T-cell (primary cell): ENCODE measurements around the gene TPM1. TPM values are rescaled to one million over a fixed set of nuclear protein-coding genes. Genes with fewer than 3 reads are reported as not detected.

ENCODE experiments used
- ATAC-seq, 4 experiments: fragments of 200-7000 bp in 3 of 4; fragments of 150-1000 bp in 1 of 4; cut with Tn5 transposase; replicated peaks in 1 of 4; 1 replicate in 3 of 4; 2 replicates in 1 of 4; pipeline ENCODE4 v1.10.0; 2021; ENCODE audit warnings: moderate library complexity in 3 of 4, mild to moderate bottlenecking in 2 of 4, moderate number of reproducible peaks in 1 of 4
- CTCF ChIA-PET, 2 donors: fragments of 300-600 bp; sonication (Branson Sonifier 250); formaldehyde crosslinking; loops; one replicate each; lab custom pipeline; 2022; ENCODE audit warnings: antibody characterized with exemption in 2 of 2; lab: Charles Lee
- POLR2A ChIA-PET, 2 donors: fragments of 300-600 bp; sonication (Branson Sonifier 250); formaldehyde crosslinking; loops; one replicate each; lab custom pipeline; 2022; ENCODE audit warnings: antibody characterized with exemption in 2 of 2; lab: Charles Lee
- DNase-seq, 35 experiments: peaks; one replicate each; pipeline versions ENCODE4 v3.0.0 to v3.0.0-alpha.2; 2013 to 2023
- H3K27ac ChIP-seq: one replicate; pipeline ENCODE4 v1.5.1; 2013; ENCODE audit warnings: low read length
- H3K27me3 ChIP-seq, 2 experiments: replicated peaks in 1 of 2; 1 replicate in 1 of 2; 2 replicates in 1 of 2; pipeline versions ENCODE4 v1.6.1 to v1.7.0; 2013; ENCODE audit warnings: low read length in 1 of 2, mixed read lengths in 1 of 2; ENCODE audit not compliant: control insufficient read depth in 2 of 2, insufficient read depth in 2 of 2; ENCODE audit errors: extremely low read depth in 1 of 2
- H3K36me3 ChIP-seq, 2 donors: 1 replicate in 1 of 2; 2 replicates in 1 of 2; pipeline versions ENCODE4 v1.6.1 to v1.7.0; 2013; ENCODE audit warnings: low read length in 1 of 2; ENCODE audit not compliant: control insufficient read depth in 2 of 2, insufficient read depth in 1 of 2; ENCODE audit errors: extremely low read depth in 1 of 2
- H3K4me1 ChIP-seq, 2 experiments: 1 replicate in 1 of 2; 2 replicates in 1 of 2; pipeline versions ENCODE4 v1.6.1 to v1.7.0; 2013; ENCODE audit warnings: low read length in 2 of 2, mixed read lengths in 1 of 2; ENCODE audit not compliant: insufficient read depth in 2 of 2, control insufficient read depth in 1 of 2; ENCODE audit errors: extremely low read depth in 1 of 2
- H3K4me3 ChIP-seq, 2 donors: 1 replicate in 1 of 2; 2 replicates in 1 of 2; pipeline versions ENCODE4 v1.5.1 to v1.7.0; 2013; ENCODE audit warnings: mild to moderate bottlenecking in 2 of 2, low read length in 1 of 2, moderate library complexity in 1 of 2; ENCODE audit not compliant: control insufficient read depth in 1 of 2; ENCODE audit errors: extremely low read depth in 1 of 2
- H3K9me3 ChIP-seq: 2 replicates; pipeline ENCODE4 v1.7.0; 2013
- H3K27ac Mint-ChIP-seq, 2 donors: one replicate each; pipeline ENCODE4 v1.8.0; 2020 to 2021; ENCODE audit warnings: mild to moderate bottlenecking in 2 of 2, mixed read lengths in 2 of 2
- H3K27me3 Mint-ChIP-seq, 2 donors: one replicate each; pipeline ENCODE4 v1.8.0; 2021 to 2022; ENCODE audit warnings: mixed read lengths in 2 of 2
- H3K36me3 Mint-ChIP-seq: one replicate; pipeline ENCODE4 v1.8.0; 2021; ENCODE audit warnings: mixed read lengths
- H3K4me1 Mint-ChIP-seq, 3 donors: one replicate each; pipeline ENCODE4 v1.8.0; 2020 to 2022; ENCODE audit warnings: mixed read lengths in 3 of 3, mild to moderate bottlenecking in 1 of 3
- H3K4me3 Mint-ChIP-seq, 3 donors: one replicate each; pipeline ENCODE4 v1.8.0; 2020 to 2022; ENCODE audit warnings: mild to moderate bottlenecking in 3 of 3, mixed read lengths in 3 of 3, moderate library complexity in 3 of 3
- H3K9me3 Mint-ChIP-seq, 3 donors: one replicate each; pipeline ENCODE4 v1.8.0; 2020 to 2022; ENCODE audit warnings: mixed read lengths in 3 of 3
- WGBS: methylation state at CpG from one replicate; pipeline ENCODE4 v1.1.5; 2013; ENCODE audit warnings: missing lambda C conversion rate; ENCODE audit not compliant: insufficient coverage; 5-methylcytosine and 5-hydroxymethylcytosine counted together
- total RNA-seq, 35 experiments: library from RNA in 6 of 35; stranded (reverse) in 6 of 35; fragments of 120-200 nt in 1 of 35; gene quantifications; one replicate each; pipeline versions ENCODE4 v1.2.1 to v1.2.4 and lab custom pipeline; 2013 to 2026

Gene TPM1
- total RNA-seq, 5 donors from 2014 or later (not counting 1 experiment from before 2014, with no cell fraction given), result 12.1 to 27.0 (median 23.3) TPM

DNA sequence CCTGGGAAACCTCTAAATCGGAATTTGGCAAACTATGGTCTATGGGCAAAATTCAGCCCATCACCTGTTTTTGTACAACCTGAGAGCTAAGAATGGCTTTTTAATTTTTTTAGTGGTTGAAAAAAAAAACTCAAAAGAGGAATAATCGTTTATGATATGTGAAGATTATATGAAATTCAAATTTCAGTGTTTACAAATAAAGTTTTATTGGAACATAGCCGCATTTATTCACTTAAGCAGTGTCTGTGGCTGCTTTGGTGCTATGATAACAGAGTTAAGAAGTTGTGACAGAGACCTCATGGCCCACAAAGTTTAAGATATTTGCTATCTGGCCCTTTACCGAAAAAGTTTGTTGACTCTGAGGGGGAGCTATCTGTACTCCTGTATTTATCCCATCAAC lies 42.7 kb downstream of the TPM1 start:
- H3K9me3 ChIP-seq, result no peaks in the 10 kb centered on the region
- H3K27me3 ChIP-seq, result peaks cover 0 to 13% of the 10 kb centered on the region in 2 experiments
- Mint-ChIP-seq H3K27ac (no peak overlapping the region), H3K4me1 (no peaks in the 10 kb centered on the region), H3K36me3 (no peaks in the 10 kb centered on the region), H3K9me3 (no peaks in the 10 kb centered on the region), H3K27me3 (peaks cover 3 to 14% of the 10 kb centered on the region in 2 donors), H3K4me3 (no peak overlapping the region)
- POLR2A ChIA-PET, result no interaction called here
- no peak for ATAC-seq
- H3K27ac ChIP-seq, result no peak overlapping the region
- CTCF ChIA-PET, result no interaction called here
- 83% methylated on average over 1 of the region's 4 CpGs for WGBS
- DNase-seq, result no peak
- no peaks in the 10 kb centered on the region for H3K36me3 ChIP-seq
- H3K4me3 ChIP-seq, result no peak overlapping the region
- no peaks in the 10 kb centered on the region for H3K4me1 ChIP-seq

DNA sequence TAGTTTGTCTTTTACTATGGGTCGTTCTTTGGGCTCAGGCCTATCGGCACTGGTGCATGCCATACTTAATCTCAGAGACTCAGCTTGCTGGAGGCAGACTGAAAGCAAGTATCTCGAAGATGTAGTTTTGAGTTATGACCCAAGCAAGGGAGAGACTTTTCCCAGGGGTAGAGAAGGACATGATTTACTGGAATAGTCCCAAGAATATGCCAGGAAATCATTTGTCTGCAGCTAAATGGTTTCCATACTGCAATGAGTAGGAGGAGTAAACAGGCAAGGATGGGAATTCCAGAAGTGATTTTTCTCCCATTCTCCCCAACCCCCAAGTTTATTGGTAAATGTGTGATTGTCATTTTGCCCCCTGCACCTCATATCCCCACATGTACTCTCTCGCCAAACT lies 43.7 kb downstream of the TPM1 start:
- Mint-ChIP-seq H3K4me1 (no peaks in the 10 kb centered on the region), H3K9me3 (no peaks in the 10 kb centered on the region), H3K27me3 (peaks cover 3 to 7% of the 10 kb centered on the region in 2 donors), H3K36me3 (no peaks in the 10 kb centered on the region), H3K27ac (no peak overlapping the region), H3K4me3 (no peak overlapping the region)
- WGBS, result 93% methylated on average over 3 of the region's 4 CpGs
- DNase-seq (no peak), ATAC-seq (no peak)
- H3K27me3 ChIP-seq, result peaks cover 0 to 16% of the 10 kb centered on the region in 2 experiments
- POLR2A ChIA-PET, result no interaction called here
- no peak overlapping the region for H3K4me3 ChIP-seq
- no peaks in the 10 kb centered on the region for H3K9me3 ChIP-seq
- no peaks in the 10 kb centered on the region for H3K36me3 ChIP-seq
- H3K4me1 ChIP-seq, result no peaks in the 10 kb centered on the region
- CTCF ChIA-PET, result interaction anchor here in 1 of 2 donors (0.6 kb wide), 1 partner anchor 21 kb away, joined by 3 read pairs; no protein-coding TSS in a partner anchor
- no peak overlapping the region for H3K27ac ChIP-seq

DNA sequence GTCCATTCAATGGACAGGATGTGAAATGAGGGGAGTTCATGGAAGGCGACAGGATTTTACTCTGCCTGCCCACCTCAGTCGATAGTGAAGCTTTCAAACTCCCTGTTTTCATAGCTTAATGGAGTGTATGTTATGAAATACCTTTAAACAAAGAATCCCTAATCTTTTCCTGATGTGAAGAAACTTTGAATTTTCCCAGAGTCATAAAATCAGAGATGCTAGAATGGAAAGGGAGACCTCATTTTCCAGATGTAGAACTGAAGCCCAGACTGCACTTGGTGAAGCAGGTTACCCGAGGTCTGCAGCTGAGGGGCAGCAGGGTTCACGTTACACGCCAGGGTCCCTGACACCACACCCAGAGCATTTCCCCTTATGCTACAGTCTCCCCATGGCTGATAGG lies 44.4 kb downstream of the TPM1 start:
- H3K27ac ChIP-seq, result no peak overlapping the region
- ChIA-PET POLR2A (no interaction called here), CTCF (no interaction called here)
- Mint-ChIP-seq H3K27ac (no peak overlapping the region), H3K36me3 (no peaks in the 10 kb centered on the region), H3K4me1 (no peaks in the 10 kb centered on the region), H3K27me3 (peaks cover 0 to 7% of the 10 kb centered on the region in 2 donors), H3K4me3 (no peak overlapping the region), H3K9me3 (no peaks in the 10 kb centered on the region)
- H3K4me3 ChIP-seq, result no peak overlapping the region
- DNase-seq (no peak), ATAC-seq (no peak)
- no CpG with 5 or more reads among the region's 5 CpGs for WGBS
- H3K27me3 ChIP-seq, result peaks cover 0 to 16% of the 10 kb centered on the region in 2 experiments
- H3K9me3 ChIP-seq, result no peaks in the 10 kb centered on the region
- no peaks in the 10 kb centered on the region for H3K36me3 ChIP-seq
- H3K4me1 ChIP-seq, result no peaks in the 10 kb centered on the region

DNA sequence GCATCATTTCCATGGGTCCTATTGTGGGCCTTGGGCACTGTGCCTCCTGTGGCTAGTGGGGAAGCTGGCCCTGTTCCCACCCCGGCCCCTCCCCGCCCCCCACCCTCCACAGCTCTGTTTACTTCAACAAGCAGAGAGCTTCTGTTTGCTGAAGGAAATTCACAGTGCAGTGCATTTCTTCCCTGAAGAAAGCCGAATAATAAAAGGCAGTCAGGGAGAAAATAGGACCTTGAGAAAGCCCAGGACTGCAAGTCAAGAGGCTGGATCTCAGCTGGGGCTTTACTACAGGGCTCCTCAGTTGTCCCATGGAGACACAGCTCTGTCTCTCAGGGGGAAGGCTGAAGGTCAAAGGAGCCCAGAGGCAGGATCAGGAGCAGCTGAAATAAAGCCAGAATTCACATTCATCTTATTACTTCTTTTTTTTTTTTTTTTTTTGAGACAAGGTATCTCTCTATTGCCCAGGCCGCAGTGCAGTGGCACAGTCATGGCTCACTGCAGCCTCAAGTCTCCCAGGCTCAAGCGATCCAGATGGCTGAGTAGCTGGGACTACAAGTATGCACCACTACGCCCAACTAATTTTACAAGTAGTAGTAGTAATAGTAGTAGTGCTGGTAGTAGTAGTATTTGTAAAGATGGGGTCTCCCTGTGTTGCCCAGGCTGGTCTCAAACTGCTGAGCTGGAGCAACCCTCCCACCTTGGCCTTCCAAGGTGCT lies 46.1 kb downstream of the TPM1 start:
- Mint-ChIP-seq H3K4me3 (no peak overlapping the region), H3K9me3 (no peaks in the 10 kb centered on the region), H3K36me3 (no peaks in the 10 kb centered on the region), H3K27me3 (peaks cover 0 to 4% of the 10 kb centered on the region in 2 donors), H3K27ac (no peak overlapping the region), H3K4me1 (peaks cover 0 to 5% (median 3%) of the 10 kb centered on the region in 3 donors)
- WGBS, result no CpG with 5 or more reads among the region's 6 CpGs
- ChIA-PET POLR2A (interaction anchor here in 1 of 2 donors (0.6 to 0.7 kb wide), 2 partner anchors 25 to 297 kb away, joined by 4 to 6 read pairs; no protein-coding TSS in a partner anchor), CTCF (interaction anchor here (0.6 to 0.7 kb wide), 2 partner anchors 12 to 220 kb away, joined by 4 to 8 read pairs; no protein-coding TSS in a partner anchor)
- ATAC-seq (no peak), DNase-seq (no peak)
- Histone ChIP-seq H3K27ac (no peak overlapping the region), H3K27me3 (peaks cover 0 to 12% of the 10 kb centered on the region in 2 experiments), H3K9me3 (no peaks in the 10 kb centered on the region), H3K4me3 (no peak overlapping the region), H3K36me3 (no peaks in the 10 kb centered on the region), H3K4me1 (no peaks in the 10 kb centered on the region)

DNA sequence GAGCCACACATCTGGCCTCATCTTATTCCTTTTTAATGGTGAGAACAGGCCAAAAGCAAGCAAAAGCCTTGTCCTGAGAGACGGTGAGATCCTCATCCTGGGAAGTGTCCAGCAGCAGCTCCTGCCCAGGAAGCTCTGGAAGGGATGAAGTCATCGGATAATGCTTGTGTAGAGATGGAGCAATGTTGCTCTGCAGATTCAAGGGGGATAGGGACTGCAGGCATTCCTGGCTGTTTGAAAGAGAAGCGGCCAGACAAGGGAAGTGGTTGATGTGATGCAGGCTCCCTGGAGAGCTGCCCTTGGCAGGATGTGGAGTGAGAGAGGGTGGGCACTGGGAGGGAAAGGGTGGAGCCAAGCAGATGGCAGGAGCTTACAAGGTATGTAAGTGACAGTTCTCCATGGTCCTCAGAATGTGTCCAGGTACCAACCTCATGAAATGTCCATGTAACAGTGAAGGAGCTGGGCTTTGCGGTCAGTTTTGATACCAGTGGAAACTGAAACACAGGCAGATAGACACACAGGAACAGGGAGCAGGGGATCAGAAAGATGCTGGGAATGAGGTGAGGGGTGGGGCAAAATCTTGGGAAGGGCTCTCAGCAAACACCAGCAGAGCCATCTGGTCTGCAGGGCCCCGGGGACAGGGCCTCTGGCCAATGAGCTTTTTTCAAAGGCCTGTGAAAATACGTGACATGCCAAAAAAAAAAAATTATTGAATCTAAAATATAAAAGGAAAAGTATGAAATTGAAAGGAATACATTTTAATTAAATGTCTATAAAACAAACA lies 46.9 kb downstream of the TPM1 start:
- Histone ChIP-seq H3K27me3 (peaks cover 0 to 10% of the 10 kb centered on the region in 2 experiments), H3K36me3 (no peaks in the 10 kb centered on the region), H3K27ac (no peak overlapping the region), H3K4me1 (no peaks in the 10 kb centered on the region), H3K4me3 (no peak overlapping the region), H3K9me3 (no peaks in the 10 kb centered on the region)
- POLR2A ChIA-PET, result interaction anchor here in 1 of 2 donors (0.6 to 0.7 kb wide), 2 partner anchors 20 to 298 kb away, joined by 3 to 6 read pairs; no protein-coding TSS in a partner anchor
- peaks cover 0 to 5% (median 3%) of the 10 kb centered on the region in 3 donors for H3K4me1 Mint-ChIP-seq
- H3K27ac Mint-ChIP-seq, result no peak overlapping the region
- H3K9me3 Mint-ChIP-seq, result no peaks in the 10 kb centered on the region
- peaks cover 0 to 4% of the 10 kb centered on the region in 2 donors for H3K27me3 Mint-ChIP-seq
- 78% methylated on average over 4 of the region's 6 CpGs for WGBS
- ATAC-seq (no peak), DNase-seq (no peak)
- CTCF ChIA-PET, result interaction anchor here in 1 of 2 donors (1.5 kb wide), 1 partner anchor 42 kb away, joined by 6 read pairs; no protein-coding TSS in a partner anchor
- no peak overlapping the region for H3K4me3 Mint-ChIP-seq
- no peaks in the 10 kb centered on the region for H3K36me3 Mint-ChIP-seq

DNA sequence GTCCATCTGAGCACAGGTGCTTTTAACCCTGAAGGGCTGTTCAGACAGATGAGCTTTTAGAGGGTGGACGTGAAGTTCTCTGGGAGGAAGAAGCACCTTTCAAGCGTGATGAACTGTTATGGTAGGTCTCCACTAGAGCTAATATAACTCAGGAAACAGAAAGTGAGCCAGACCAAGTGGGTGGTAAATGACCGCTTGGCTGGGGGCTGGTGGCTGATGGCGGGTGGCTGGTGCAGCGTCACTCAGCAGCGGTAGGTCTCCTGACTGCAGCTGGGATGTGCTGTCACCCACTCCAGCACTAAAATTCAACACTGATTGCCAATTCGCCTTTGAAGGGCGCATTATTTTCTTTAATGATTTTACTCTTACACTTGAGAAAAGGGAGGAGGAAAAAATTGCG lies 47.9 kb downstream of the TPM1 start:
- H3K27me3 Mint-ChIP-seq, result peaks cover 0 to 4% of the 10 kb centered on the region in 2 donors
- no peak for ATAC-seq

More for the DNA sequence above, 47.9 kb downstream of the TPM1 start:
- H3K27me3 ChIP-seq, result peaks cover 0 to 10% of the 10 kb centered on the region in 2 experiments
- H3K27ac Mint-ChIP-seq, result no peak overlapping the region
- H3K4me3 ChIP-seq, result no peak overlapping the region
- H3K27ac ChIP-seq, result no peak overlapping the region
- no peak overlapping the region for H3K4me3 Mint-ChIP-seq
- H3K36me3 Mint-ChIP-seq, result no peaks in the 10 kb centered on the region
- ChIA-PET POLR2A (no interaction called here), CTCF (interaction anchor here in 1 of 2 donors (1.5 kb wide), 1 partner anchor 43 kb away, joined by 6 read pairs; no protein-coding TSS in a partner anchor)
- H3K36me3 ChIP-seq, result no peaks in the 10 kb centered on the region
- no peaks in the 10 kb centered on the region for H3K9me3 ChIP-seq
- H3K4me1 ChIP-seq, result no peaks in the 10 kb centered on the region
- DNase-seq, result no peak
- H3K9me3 Mint-ChIP-seq, result no peaks in the 10 kb centered on the region
- 75% methylated on average over 4 of the region's 9 CpGs for WGBS
- peaks cover 0 to 5% (median 3%) of the 10 kb centered on the region in 3 donors for H3K4me1 Mint-ChIP-seq
